ENCODE data around the gene CAP1. TPM values are rescaled to one million over a fixed set of nuclear protein-coding genes. Genes with fewer than 3 reads are reported as not detected.

CAP1 gene
- total and polyA plus RNA-seq, 9 of the 15 experiments (the other 6 are each of a cell fraction or from before 2014, with no cell fraction given), result 230 to 658 (median 281) TPM

DNA sequence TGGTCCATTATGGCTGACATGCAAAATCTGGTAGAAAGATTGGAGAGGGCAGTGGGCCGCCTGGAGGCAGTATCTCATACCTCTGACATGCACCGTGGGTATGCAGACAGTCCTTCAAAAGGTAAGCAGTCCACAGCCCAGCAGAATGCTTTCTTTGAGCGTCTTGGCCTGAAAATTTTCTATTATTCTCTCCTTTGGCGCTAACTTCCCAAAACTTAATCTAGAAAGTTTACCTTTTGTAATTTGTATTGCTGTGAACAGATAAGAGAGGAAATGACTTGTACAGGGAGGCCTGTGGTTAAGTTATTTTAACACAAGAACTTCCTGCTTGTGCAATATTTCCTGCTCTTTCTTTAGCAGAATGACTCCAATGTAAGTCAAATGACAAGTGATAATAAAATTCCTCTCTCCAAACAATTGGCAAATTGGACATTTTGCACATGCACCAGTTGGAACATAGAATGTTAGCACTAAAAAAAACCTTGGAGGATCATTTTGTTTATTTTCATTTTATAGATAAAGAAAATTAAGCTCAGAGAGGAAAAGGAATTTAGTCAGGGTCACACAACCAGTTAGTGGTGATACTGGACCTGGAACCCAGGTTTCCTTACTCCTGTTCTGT is 18.9 kb downstream of the CAP1 start (continued):
- TF ChIP-seq SMARCE1 (IDR thresholded peaks at IDR 0.05) (peak; percentile 91), SMAD1 (IDR thresholded peaks at IDR 0.05; ENCODE audit: low read depth, low read length, partially characterized antibody) (peak; percentile 54), ZNF408 (CRISPR knock-in tag; IDR thresholded peaks at IDR 0.05; ENCODE audit: low read depth) (no peak), ARID1B (IDR thresholded peaks at IDR 0.05) (peak; percentile 94), ESRRA (IDR thresholded peaks at IDR 0.05; ENCODE audit: borderline replicate concordance, low read depth) (peak; percentile 75; the same call in 1 of the 2 replicates), DDX20 (tag; IDR thresholded peaks at IDR 0.05; ENCODE audit: low read depth) (no peak), PRMT5 (CRISPR knock-in tag; IDR thresholded peaks at IDR 0.05) (no peak), POLR2AphosphoS5 (IDR thresholded peaks at IDR 0.05; ENCODE audit: control insufficient read depth, insufficient read depth, low read depth, low read length) (no peak), RCOR1 (IDR thresholded peaks at IDR 0.05; ENCODE audit: borderline replicate concordance in 1 of 2, low read depth in 2 of 2, low read length in 2 of 2) (peak in 1 of 2 experiments; percentile 79; a peak in 1 of 4 replicates), RBBP5 (IDR thresholded peaks at IDR 0.05; ENCODE audit: borderline replicate concordance, insufficient read depth, low read length, poor library complexity, severe bottlenecking) (peak; percentile 45), ZNF431 (CRISPR knock-in tag; IDR thresholded peaks at IDR 0.05) (no peak), ZNF764 (CRISPR knock-in tag; IDR thresholded peaks at IDR 0.05; ENCODE audit: low read depth) (no peak), EP300 (IDR thresholded peaks at IDR 0.05; ENCODE audit: low read length) (peak; percentile 97), SOX6 (IDR thresholded peaks at IDR 0.05) (peak; percentile 97), NRF1 (conservative IDR thresholded peaks at IDR 0.05 in 1 of 2, IDR thresholded peaks at IDR 0.05 in 1 of 2) (no peak), PHB2 (IDR thresholded peaks at IDR 0.05; ENCODE audit: low read depth) (no peak; the same call in 1 of the 2 replicates), OTX1 (CRISPR knock-in tag; IDR thresholded peaks at IDR 0.05) (no peak), IFI16 (CRISPR knock-in tag; IDR thresholded peaks at IDR 0.05) (no peak), TAF9B (IDR thresholded peaks at IDR 0.05; ENCODE audit: partially characterized antibody) (no peak), NCOA1 (IDR thresholded peaks at IDR 0.05; ENCODE audit: low read depth) (peak; percentile 61; the same call in 1 of the 2 replicates)
- TF ChIP-seq, protein P1, sequence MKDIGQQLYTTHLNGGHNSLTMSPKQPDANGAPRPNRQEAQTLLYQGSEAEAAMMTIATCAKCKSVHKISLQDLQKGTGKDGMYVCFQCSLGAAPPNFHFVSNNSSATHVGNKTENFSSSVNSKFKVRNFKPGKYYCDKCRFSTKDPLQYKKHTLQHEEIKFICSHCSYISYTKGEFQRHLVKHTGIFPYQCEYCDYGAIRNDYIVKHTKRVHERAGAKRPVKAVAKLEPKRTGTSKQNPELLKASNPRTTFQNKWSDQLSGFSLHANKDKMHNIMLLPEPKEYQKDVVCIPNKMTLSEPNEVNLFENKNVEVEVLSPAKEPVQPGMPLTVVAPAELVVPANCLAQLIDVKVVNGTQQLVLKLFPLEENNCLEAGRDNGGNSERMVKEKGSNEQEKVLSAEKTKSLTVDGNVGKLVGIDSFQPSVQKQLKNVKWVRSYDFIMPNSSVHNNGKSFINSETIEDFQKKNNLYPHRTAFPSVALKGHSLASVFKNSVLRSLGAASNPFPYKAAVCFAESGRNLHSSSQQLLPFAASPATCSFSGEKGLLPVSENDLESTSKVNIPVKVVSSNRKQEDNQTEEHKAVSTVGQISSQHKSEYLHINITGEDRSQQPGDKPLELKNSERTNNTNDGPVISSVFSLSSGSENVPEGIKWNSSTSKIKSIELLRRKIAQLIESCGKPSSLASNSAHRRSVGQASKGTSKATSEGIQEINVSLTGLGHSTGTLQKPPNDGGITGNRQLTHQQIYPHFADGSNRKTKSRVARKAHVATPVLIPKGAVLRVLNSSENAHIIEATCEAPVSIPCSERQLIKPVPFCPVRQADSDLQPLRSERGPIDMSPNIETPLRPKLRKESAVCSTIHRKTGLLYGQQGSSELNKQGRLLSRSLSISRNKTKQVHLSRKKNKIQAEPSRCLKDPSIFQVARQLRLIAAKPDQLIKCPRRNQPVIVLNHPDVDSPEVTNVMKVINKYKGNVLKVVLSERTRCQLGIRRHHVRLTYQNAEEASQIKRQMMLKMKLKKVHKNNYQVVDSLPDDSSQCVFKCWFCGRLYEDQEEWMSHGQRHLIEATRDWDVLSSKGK (CRISPR knock-in tag; IDR thresholded peaks at IDR 0.05), result 0 out of 2 replicates have a peak, but pooled peaks have one; percentile 64
- TF ChIP-seq, protein P2, sequence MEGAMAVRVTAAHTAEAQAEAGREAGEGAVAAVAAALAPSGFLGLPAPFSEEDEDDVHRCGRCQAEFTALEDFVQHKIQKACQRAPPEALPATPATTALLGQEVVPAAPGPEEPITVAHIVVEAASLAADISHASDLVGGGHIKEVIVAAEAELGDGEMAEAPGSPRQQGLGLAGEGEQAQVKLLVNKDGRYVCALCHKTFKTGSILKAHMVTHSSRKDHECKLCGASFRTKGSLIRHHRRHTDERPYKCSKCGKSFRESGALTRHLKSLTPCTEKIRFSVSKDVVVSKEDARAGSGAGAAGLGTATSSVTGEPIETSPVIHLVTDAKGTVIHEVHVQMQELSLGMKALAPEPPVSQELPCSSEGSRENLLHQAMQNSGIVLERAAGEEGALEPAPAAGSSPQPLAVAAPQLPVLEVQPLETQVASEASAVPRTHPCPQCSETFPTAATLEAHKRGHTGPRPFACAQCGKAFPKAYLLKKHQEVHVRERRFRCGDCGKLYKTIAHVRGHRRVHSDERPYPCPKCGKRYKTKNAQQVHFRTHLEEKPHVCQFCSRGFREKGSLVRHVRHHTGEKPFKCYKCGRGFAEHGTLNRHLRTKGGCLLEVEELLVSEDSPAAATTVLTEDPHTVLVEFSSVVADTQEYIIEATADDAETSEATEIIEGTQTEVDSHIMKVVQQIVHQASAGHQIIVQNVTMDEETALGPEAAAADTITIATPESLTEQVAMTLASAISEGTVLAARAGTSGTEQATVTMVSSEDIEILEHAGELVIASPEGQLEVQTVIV (CRISPR knock-in tag; IDR thresholded peaks at IDR 0.05; ENCODE audit: borderline replicate concordance), result no peak
- TF ChIP-seq, protein P3, sequence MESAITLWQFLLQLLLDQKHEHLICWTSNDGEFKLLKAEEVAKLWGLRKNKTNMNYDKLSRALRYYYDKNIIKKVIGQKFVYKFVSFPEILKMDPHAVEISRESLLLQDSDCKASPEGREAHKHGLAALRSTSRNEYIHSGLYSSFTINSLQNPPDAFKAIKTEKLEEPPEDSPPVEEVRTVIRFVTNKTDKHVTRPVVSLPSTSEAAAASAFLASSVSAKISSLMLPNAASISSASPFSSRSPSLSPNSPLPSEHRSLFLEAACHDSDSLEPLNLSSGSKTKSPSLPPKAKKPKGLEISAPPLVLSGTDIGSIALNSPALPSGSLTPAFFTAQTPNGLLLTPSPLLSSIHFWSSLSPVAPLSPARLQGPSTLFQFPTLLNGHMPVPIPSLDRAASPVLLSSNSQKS (CRISPR knock-in tag; IDR thresholded peaks at IDR 0.05), result no peak
